Hematopoietic multipotent progenitor cell treated with erythropoietin and hydrocortisone succinate and interleukin-3 and kit ligand, for 15 days (in vitro differentiated cells): ENCODE results near the gene RAPGEF4.

Source experiments
- DNase-seq: peaks from one replicate; pipeline ENCODE4 v3.0.0-alpha.2; 2015; ENCODE audit warnings: low spot score

Gene RAPGEF4

GRCh38 chr2:173040729-173041128 lies 305.1 kb downstream of the RAPGEF4 start:
- DNase-seq = no peak

DNA sequence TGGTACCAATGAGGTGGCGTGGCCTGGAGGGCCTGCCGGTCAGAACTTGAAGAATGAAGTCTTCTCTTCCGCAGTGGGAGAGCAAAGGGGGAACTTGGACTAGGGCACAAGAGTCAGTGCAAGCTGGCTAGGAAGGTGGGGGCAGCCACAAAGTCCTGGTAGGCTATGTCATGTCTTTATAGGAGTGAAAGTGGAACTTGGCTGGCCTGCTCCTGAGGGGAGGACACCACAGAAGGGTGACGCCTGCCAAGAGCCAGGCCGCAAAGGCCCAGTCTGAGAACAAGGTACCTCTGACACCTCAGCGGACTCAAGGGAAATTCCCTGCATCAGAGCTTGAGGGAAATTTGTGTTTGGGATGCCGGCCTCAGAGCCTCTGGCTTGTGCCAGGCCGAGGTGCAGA lies 307.8 kb downstream of the RAPGEF4 start:
- DNase-seq = no peak

DNA sequence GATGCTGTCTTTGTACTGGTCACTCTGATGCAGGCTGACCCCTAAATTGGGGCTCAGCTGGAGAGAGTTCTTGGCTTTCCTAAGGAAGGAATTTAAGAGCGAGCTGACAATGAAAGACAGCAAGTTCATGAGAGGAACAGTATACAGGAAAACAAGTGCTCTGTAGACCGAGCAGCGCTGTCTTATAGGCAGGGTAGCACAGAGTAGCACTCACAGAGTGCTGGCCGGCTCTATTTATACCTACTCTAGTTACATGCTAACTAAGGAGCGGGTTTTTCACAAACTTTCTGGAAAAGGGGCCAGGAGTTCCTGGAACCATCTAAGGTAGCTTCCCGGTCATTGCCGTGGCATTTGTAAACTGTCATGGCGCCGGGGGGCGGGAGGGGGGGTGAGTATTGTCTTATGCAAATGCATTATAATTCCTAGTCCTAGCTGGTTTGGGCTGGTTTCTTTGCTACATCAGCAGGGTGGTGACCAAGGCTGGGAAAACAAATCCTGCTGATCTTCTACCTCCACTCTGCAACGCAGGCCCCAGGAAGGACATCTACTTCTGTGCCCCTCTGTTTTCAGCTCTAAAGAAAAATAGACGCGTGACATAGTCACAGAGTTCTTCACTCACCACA lies 308.4 kb downstream of the RAPGEF4 start:
- DNase-seq = no peak

GRCh38 chr2:173044686-173045085 lies 309.0 kb downstream of the RAPGEF4 start:
- DNase-seq = no peak

DNA sequence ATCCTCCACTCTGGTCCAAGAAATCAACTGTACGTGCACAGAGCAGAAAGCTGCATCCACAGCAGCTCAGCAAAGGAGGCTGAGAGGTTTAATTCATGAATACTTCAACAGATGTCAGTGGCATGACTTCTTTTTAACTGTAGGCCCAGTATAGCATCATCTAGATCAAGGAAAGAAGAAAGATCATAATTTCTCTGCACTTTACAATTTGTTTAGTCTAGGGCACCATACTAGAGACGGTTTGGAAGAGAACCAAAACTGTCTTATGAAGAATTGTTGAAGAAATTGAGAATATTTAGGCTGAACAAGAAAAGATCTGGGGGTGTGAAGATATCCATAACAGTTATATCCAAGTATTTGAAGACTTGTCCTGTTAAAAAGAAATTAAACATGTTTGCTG lies 309.5 kb downstream of the RAPGEF4 start:
- no peak for DNase-seq

DNA sequence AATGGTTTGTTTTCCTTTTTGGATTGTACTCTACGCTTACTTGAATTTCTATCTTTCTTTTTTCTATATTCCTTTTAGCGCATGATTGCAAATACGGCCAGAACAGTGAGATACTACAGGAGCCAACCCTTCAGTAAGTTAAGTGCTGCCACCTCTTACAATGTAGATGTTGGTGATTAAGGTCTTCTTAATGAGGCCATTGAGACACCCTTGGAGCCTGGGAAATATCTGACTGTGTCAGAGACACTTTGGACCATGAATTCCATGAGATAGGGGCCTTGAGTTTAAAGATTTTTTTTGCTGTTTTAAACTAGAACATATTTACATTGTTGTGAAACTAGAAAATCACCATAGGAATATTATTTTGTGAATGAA lies 312.9 kb downstream of the RAPGEF4 start:
- no peak for DNase-seq

GRCh38 chr2:173048897-173049661 lies 313.4 kb downstream of the RAPGEF4 start:
- no peak for DNase-seq

DNA sequence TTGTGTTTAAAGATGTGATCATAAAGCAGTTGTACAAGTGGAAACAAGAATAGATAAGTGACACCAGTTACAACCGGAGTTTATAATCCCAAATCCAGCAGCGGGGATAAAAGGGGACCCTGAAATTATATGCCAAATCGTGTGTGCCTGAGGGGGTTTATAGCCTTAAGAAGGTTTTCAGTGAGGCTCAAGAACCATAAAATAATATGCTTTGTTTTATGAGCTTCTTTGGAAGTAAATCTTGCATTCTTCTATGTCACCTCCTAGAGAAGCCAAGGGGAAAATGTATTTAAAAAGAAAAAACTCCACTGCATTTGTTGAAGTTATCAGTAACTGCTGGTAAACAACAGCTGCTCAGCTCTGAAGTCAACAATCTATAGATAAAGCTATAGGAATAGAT lies 314.2 kb downstream of the RAPGEF4 start:
- DNase-seq = no peak

GRCh38 chr2:173050684-173051083 lies 315.0 kb downstream of the RAPGEF4 start:
- no peak for DNase-seq

- no peak for DNase-seq
Measured at GRCh38 chr2:173051463-173052215, 316.0 kb downstream of the RAPGEF4 start.

DNA sequence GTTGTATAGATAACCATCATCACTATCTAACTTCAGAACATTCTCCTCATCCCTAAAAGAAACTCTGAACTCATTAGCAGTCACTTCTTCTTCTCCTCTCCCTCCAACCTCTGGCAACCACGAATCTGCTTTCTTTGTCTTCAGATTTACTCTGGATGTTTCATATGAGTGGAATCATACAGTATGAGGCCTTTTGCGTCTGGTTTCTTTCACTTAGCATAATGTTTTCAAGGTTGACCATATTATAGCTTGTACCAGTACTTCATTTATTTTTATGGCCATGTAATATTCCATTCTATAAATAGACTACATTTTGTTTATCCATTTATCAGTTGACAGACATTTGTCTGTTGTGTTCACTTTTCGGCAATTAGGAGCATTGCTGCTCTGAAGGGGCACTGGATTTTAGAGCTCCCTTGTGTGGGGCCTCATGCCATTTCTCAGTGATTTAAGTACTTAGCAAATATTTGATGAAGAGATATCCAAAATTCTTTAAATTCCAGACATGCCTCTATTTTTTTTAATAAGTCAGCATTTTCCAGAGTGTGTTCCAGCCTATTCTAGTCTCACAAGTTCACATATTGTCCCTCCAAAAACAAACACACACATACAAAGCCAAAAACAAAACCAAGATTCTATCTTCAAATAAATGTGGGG lies 317.5 kb downstream of the RAPGEF4 start:
- no peak for DNase-seq

DNA sequence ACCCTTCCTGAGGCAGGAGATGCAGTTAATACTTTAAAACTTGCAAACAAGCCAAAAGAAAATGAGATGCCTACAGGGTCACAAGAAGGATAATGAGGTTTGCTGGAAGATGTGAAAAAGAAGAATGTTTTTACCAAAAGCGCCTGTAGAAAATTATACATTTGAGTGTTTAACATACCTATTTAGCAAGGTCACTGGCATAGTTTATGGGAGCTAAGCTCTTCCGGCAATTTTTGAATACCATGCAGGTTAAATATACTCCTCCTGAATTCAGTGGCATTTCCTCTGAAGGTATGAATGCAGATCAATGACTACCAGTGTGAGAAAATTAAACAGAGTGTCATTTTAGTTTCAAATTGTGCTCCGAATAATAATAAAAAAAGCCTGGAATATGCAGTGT lies 318.8 kb downstream of the RAPGEF4 start:
- no peak for DNase-seq

GRCh38 chr2:173056705-173057364 lies 321.2 kb downstream of the RAPGEF4 start:
- DNase-seq = no peak

DNA sequence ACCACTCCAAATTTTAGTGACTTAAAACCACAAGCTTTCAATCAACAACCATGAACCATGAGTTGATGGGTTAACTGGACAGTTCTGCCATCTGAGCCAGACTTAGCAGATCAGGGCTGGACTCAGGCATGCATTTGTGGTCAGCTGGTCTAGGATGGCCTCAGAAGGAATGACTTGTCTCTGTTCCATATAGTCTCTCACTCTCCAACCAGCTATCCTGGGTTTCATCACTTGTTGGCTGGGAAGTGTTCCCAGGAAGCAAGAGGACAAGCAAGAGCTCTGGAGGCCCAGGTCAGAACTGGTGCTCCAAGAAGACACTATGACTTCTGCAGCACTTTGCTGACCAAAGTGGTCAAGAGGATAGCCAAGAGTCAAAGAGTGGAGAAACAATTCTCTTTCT lies 322.5 kb downstream of the RAPGEF4 start:
- DNase-seq = no peak

DNA sequence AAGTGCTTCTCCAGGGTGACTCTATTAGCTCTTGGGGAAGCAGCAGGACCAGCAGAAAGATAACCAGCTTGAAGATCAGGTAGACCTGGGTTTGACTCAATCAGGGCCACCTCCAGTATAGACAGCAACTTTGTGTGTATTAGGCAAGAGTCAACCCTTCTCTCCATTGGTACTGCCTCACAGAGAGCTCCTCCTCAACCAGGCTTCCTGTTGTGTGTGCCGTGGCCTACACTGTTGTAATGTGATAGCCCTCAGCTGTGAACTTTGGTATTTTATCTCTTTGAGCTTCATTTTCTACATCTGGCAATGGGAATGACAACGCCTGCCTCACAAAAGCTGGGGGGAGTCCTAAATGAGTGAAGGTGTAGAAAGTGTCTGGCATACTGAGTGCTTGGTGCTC lies 323.0 kb downstream of the RAPGEF4 start:
- no peak for DNase-seq

DNA sequence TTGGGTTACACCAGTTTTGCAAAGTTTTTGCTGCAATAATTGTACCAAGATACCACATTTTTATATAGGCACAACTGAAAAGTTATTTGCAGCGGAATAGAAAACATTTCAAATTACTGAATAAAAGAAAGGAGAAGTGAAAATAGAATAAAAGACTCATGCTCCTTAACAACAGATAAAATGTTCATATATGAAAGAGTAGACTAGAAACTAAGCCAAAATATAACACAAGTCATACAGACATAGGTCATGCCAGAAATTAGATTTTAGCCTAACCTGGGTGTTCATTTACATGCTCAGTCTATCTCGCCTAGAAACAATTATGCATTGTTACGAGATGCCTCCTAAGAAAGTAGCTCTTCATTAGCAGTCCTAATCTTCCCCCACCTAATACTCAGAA lies 323.6 kb downstream of the RAPGEF4 start:
- no peak for DNase-seq

- DNase-seq = no peak
Measured at GRCh38 chr2:173059971-173060461, 324.4 kb downstream of the RAPGEF4 start.

DNA sequence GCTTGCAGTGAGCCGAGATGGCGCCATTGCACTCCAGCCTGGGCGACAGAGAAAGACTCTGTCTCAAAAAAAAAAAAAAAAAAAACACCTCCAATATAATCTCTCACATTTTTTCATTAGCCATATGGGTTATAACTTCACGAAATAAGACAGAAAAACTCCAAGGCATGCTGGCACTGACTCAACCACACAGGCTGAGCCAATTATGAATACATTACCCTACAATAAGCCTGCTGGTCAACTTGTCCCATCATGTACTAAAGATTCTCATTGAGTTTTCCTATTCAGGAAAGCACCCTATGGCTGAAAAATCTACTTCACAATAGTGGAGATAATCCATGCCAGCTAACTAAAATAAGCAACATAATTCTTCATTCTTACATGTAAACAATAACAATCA lies 327.2 kb downstream of the RAPGEF4 start:
- no peak for DNase-seq

GRCh38 chr2:173064151-173064805 lies 328.6 kb downstream of the RAPGEF4 start:
- no peak for DNase-seq

DNA sequence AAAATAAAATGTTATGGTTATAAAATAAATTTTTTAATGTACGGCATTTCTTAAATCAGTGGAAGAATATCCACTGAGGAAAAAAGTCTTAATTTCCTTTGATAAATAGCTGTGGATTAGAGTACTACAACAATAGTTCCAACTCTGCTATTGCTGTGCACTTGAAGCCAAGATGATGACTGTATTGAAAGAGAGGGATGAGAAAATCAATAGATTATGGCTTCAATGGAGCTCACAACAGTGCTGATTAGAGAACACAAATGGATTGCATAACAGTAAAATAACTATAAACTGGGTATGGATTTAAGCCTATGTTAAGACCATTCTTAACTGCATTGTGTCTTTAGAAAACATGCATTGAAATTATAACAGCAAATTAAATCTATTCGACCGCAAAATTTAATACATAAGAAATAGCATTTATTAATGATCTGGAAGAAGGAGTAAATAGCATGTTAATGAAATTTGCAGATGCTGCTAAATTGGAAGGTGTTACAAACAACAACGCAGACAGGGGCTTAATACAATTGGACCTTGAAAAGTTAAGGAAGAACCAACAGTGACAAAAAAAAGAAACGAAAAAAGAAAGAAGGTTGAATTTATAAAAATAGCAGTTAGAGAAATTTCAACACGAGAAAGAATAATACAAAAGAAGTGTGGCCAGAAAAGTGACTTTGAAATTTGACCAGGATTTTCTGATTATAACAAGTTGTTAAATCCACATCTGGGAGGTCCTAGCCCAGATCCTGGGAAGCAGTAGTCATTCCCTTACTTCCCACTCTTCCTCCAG lies 331.4 kb downstream of the RAPGEF4 start:
- DNase-seq = no peak
